Liver (tissue), 9 donors: ENCODE measurements around the gene CHRDL2. TPM values are rescaled to one million over a fixed set of nuclear protein-coding genes. Genes with fewer than 3 reads are reported as not detected.
A peak's percentile ranks its signal among the peaks of the same experiment; 100 is the strongest.
"Not testable (repeated sequence)": the region's sequence is repeated elsewhere in the genome, so short reads cannot be mapped to it uniquely, and the experiment has no call there.

Experiments used
- DNase-seq: peaks from one replicate; pipeline ENCODE4 v3.0.0-alpha.2; 2017; ENCODE audit warnings: low spot score
- H3K27ac ChIP-seq, 2 donors: one replicate each; pipeline ENCODE4 v1.7.0; 2013; ENCODE audit warnings: inconsistent platforms in 2 of 2, low read length in 2 of 2, control low read depth in 1 of 2, low read depth in 1 of 2, mild to moderate bottlenecking in 1 of 2
- H3K27me3 ChIP-seq, 4 donors: one replicate each; pipeline versions ENCODE4 v1.6.1 to v1.7.0; 2013; ENCODE audit warnings: low read length in 3 of 4, inconsistent platforms in 1 of 4, mild to moderate bottlenecking in 1 of 4, moderate library complexity in 1 of 4; ENCODE audit not compliant: control insufficient read depth in 4 of 4, insufficient read depth in 4 of 4
- H3K36me3 ChIP-seq, 4 donors: one replicate each; pipeline versions ENCODE4 v1.6.1 to v1.7.0; 2013; ENCODE audit warnings: low read length in 3 of 4, mild to moderate bottlenecking in 3 of 4, low read depth in 1 of 4, moderate library complexity in 1 of 4; ENCODE audit not compliant: control insufficient read depth in 4 of 4, insufficient read depth in 3 of 4
- H3K4me1 ChIP-seq, 4 donors: one replicate each; pipeline versions ENCODE4 v1.6.1 to v1.7.0; 2013; ENCODE audit warnings: low read length in 3 of 4, mild to moderate bottlenecking in 3 of 4, moderate library complexity in 1 of 4; ENCODE audit not compliant: control insufficient read depth in 4 of 4, insufficient read depth in 4 of 4
- H3K4me3 ChIP-seq, 3 donors: one replicate each; pipeline versions ENCODE4 v1.6.1 to v1.7.0; 2013; ENCODE audit warnings: low read length in 3 of 3, control low read depth in 1 of 3, low read depth in 1 of 3, mild to moderate bottlenecking in 1 of 3
- H3K9ac ChIP-seq, 2 donors: one replicate each; pipeline ENCODE4 v1.7.0; 2013; ENCODE audit warnings: low read length in 2 of 2, mild to moderate bottlenecking in 2 of 2, moderate library complexity in 2 of 2, control low read depth in 1 of 2, low read depth in 1 of 2
- H3K9me3 ChIP-seq, 4 donors: one replicate each; pipeline versions ENCODE4 v1.6.1 to v1.7.0; 2013; ENCODE audit warnings: low read length in 3 of 4; ENCODE audit not compliant: control insufficient read depth in 4 of 4
- ATF3 ChIP-seq: IDR thresholded peaks from 2 replicates; pipeline ENCODE4 v1.6.1; 2016; ENCODE audit warnings: antibody characterized with exemption
- CTCF ChIP-seq: fragments of 150-350 bp; IDR thresholded peaks from 2 replicates; pipeline ENCODE4 v1.5.1; 2017; ENCODE audit warnings: improper control_type of control experiment, low read depth, low read length; ENCODE audit not compliant: missing input control
- EGR1 ChIP-seq, 2 donors: IDR thresholded peaks; 2 replicates each; pipeline ENCODE4 v1.6.1; 2016 to 2018; ENCODE audit warnings: antibody characterized with exemption in 2 of 2, low read depth in 2 of 2
- FOXA1 ChIP-seq: IDR thresholded peaks from 2 replicates; pipeline ENCODE4 v1.6.1; 2016; ENCODE audit warnings: antibody characterized with exemption
- FOXA2 ChIP-seq: IDR thresholded peaks from 2 replicates; pipeline ENCODE4 v1.6.1; 2016; ENCODE audit warnings: antibody characterized with exemption
- GABPA ChIP-seq, 2 donors: IDR thresholded peaks in 1 of 2; conservative IDR thresholded peaks in 1 of 2; 2 replicates each; pipeline ENCODE4 v1.6.1; 2016; ENCODE audit warnings: antibody characterized with exemption in 2 of 2, mild to moderate bottlenecking in 1 of 2, moderate library complexity in 1 of 2
- HNF4A ChIP-seq, 2 donors: conservative IDR thresholded peaks; 2 replicates each; pipeline ENCODE4 v1.6.1; 2016; ENCODE audit warnings: antibody characterized with exemption in 2 of 2, mild to moderate bottlenecking in 2 of 2
- HNF4G ChIP-seq: IDR thresholded peaks from 2 replicates; pipeline ENCODE4 v1.6.1; 2016; ENCODE audit warnings: antibody characterized with exemption
- JUND ChIP-seq, 2 donors: IDR thresholded peaks; 2 replicates each; pipeline ENCODE4 v1.6.1; 2016; ENCODE audit warnings: antibody characterized with exemption in 2 of 2
- MAX ChIP-seq: IDR thresholded peaks from 2 replicates; pipeline ENCODE4 v1.6.1; 2016; ENCODE audit warnings: antibody characterized with exemption
- NR2F2 ChIP-seq: IDR thresholded peaks from 2 replicates; pipeline ENCODE4 v1.6.1; 2016; ENCODE audit warnings: antibody characterized with exemption
- RAD21 ChIP-seq, 2 donors: IDR thresholded peaks; 2 replicates each; pipeline ENCODE4 v1.6.1; 2016; ENCODE audit warnings: antibody characterized with exemption in 2 of 2, mild to moderate bottlenecking in 2 of 2
- REST ChIP-seq: IDR thresholded peaks from 2 replicates; pipeline ENCODE4 v1.6.1; 2016; ENCODE audit warnings: antibody characterized with exemption, mild to moderate bottlenecking
- RXRA ChIP-seq, 2 donors: IDR thresholded peaks; 2 replicates each; pipeline ENCODE4 v1.6.1; 2017 to 2018; ENCODE audit warnings: antibody characterized with exemption in 2 of 2, mild to moderate bottlenecking in 1 of 2
- SP1 ChIP-seq: IDR thresholded peaks from 2 replicates; pipeline ENCODE4 v1.6.1; 2018; ENCODE audit warnings: antibody characterized with exemption, mild to moderate bottlenecking
- TAF1 ChIP-seq: conservative IDR thresholded peaks from 2 replicates; pipeline ENCODE4 v1.6.1; 2016; ENCODE audit warnings: antibody characterized with exemption, mild to moderate bottlenecking
- YY1 ChIP-seq: IDR thresholded peaks from 2 replicates; pipeline ENCODE4 v1.6.1; 2016; ENCODE audit warnings: antibody characterized with exemption, mild to moderate bottlenecking
- WGBS: extraction: QIAGEN DNeasy Blood & Tissue Kit; methylation state at CpG from one replicate; pipeline ENCODE4 v1.1.7; 2013; 5-methylcytosine and 5-hydroxymethylcytosine counted together
- polyA plus RNA-seq, 2 donors: library from polyadenylated mRNA; stranded (reverse) in 1 of 2; unstranded in 1 of 2; fragments of 200-250 nt in 1 of 2; fragments of >200 nt in 1 of 2; fragmentation: Nextera tagmentation in 1 of 2; extraction: Ambion mirVana in 1 of 2; gene quantifications; one replicate each; pipeline versions ENCODE4 v1.2.1 to v1.2.3, GENCODE V29; 2013 to 2015
- total RNA-seq, 2 donors: library from RNA; depleted of rRNA; stranded (reverse); fragments of >200 nt; gene quantifications; one replicate each; pipeline ENCODE4 v1.2.3, GENCODE V29; 2014
- donor health status: healthy.
- donor health status: healthy.
- donor health status: healthy.
- donor health status: healthy.
- donor health status: healthy.

CHRDL2 gene
- total and polyA plus RNA-seq, 4 donors, result 1.8 to 19.0 (median 15.8) TPM; not detected in 1

- 87% methylated on average over 2 of the region's 2 CpGs for WGBS
- no peak for DNase-seq
- no peaks in the 10 kb centered on the region for H3K9me3 ChIP-seq
- H3K9ac ChIP-seq, result no peak overlapping the region
- H3K4me1 ChIP-seq, result peaks cover 8 to 34% (median 14%) of the 10 kb centered on the region in 4 donors
- no peaks in the 10 kb centered on the region for H3K36me3 ChIP-seq
- no peak overlapping the region for H3K27ac ChIP-seq
- H3K4me3 ChIP-seq, result no peak overlapping the region
- H3K27me3 ChIP-seq, result no peaks in the 10 kb centered on the region
- TF ChIP-seq EGR1 (IDR thresholded peaks at IDR 0.05; ENCODE audit: low read depth in 2 of 2) (no peak), NR2F2 (no peak), HNF4G (no peak), REST (no peak), RXRA (IDR thresholded peaks at IDR 0.05) (no peak), FOXA2 (no peak), YY1 (no peak), FOXA1 (no peak), ATF3 (no peak), JUND (IDR thresholded peaks at IDR 0.05) (no peak), CTCF (no peak), RAD21 (IDR thresholded peaks at IDR 0.05) (no peak), MAX (no peak), SP1 (no peak), TAF1 (no peak)
Measured at GRCh38 chr11:74751303-74751702, 20.1 kb upstream of the CHRDL2 start.

GRCh38 chr11:74750598-74750997 is 19.4 kb upstream of the CHRDL2 start:
- H3K36me3 ChIP-seq, H3K9me3 ChIP-seq, H3K4me3 ChIP-seq, H3K27ac ChIP-seq, DNase-seq, H3K27me3 ChIP-seq, H3K9ac ChIP-seq: not testable (repeated sequence)
- peaks cover 8 to 30% (median 14%) of the 10 kb centered on the region in 4 donors for H3K4me1 ChIP-seq
- 97% methylated on average over 14 of the region's 14 CpGs for WGBS

GRCh38 chr11:74749965-74750296 is 18.7 kb upstream of the CHRDL2 start:
- peaks cover 6 to 27% (median 14%) of the 10 kb centered on the region in 4 donors for H3K4me1 ChIP-seq
- no peak overlapping the region for H3K9ac ChIP-seq
- no peaks in the 10 kb centered on the region for H3K9me3 ChIP-seq
- H3K4me3 ChIP-seq, result peak overlapping the region; percentile 33 to 98 (median 63)
- H3K27ac ChIP-seq, result no peak overlapping the region
- H3K27me3 ChIP-seq, result no peaks in the 10 kb centered on the region
- DNase-seq, result no peak
- no peaks in the 10 kb centered on the region for H3K36me3 ChIP-seq
- 32% methylated on average over 2 of the region's 2 CpGs for WGBS
- TF ChIP-seq FOXA1 (no peak), TAF1 (no peak), GABPA (IDR thresholded peaks at IDR 0.05 in 1 of 2, conservative IDR thresholded peaks at IDR 0.05 in 1 of 2) (no peak), HNF4G (no peak), HNF4A (conservative IDR thresholded peaks at IDR 0.05) (no peak), FOXA2 (no peak), NR2F2 (no peak), REST (no peak)
